ENCODE results near the gene ZNF613.

DNA sequence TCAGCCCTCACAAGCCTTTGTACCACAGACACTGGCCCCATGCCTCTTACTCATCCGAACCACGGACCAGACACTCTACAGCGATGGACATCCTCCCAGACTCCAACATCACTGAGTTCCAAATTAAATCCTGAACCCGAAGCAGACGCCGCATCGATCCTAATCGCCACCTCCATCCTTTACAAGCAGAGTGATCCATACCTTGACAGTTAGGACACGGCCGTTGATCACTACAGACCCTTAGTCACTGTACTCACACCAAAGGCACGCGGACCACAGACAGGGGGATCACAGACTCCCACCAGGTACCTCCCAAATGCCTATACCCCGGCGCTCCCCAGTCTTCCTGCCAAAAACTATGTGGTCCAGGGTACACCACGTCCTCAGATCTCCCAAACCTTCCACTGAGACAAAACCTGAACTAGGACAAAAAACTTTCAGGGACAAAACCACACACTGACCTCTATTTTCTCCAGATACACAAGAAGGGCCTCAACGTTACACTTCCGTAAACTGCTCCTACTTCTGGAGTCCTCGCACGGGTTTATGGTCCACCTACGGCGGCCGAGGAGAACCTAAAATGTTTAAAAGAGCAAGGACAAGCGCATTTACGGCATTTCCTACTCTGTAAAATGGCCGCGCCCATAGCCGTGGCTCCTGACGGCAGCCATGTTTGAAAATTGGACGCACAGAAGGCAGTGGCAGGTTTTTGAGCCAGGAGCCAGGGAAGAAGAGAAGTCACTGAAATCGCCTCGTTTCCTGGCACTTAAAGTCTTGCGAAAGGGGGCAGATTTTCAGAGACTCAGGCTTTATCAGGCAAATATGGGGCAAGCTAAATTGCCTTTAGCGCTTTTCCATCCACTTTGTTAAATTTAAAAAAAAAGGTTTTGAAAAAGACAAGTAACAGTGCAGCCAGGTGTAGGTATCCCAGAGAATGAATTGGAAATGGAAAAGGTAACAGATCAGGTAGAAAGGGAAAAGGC lies 59.3 kb downstream of the ZNF613 start, which contains the start of gene ZNF350:
- no peak for TF ChIP-seq EZH2phosphoT487 (IDR thresholded peaks at IDR 0.05; ENCODE audit: borderline replicate concordance, low read length)
- TF ChIP-seq, protein P1, sequence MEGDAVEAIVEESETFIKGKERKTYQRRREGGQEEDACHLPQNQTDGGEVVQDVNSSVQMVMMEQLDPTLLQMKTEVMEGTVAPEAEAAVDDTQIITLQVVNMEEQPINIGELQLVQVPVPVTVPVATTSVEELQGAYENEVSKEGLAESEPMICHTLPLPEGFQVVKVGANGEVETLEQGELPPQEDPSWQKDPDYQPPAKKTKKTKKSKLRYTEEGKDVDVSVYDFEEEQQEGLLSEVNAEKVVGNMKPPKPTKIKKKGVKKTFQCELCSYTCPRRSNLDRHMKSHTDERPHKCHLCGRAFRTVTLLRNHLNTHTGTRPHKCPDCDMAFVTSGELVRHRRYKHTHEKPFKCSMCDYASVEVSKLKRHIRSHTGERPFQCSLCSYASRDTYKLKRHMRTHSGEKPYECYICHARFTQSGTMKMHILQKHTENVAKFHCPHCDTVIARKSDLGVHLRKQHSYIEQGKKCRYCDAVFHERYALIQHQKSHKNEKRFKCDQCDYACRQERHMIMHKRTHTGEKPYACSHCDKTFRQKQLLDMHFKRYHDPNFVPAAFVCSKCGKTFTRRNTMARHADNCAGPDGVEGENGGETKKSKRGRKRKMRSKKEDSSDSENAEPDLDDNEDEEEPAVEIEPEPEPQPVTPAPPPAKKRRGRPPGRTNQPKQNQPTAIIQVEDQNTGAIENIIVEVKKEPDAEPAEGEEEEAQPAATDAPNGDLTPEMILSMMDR (IDR thresholded peaks at IDR 0.05; ENCODE audit: low read depth, low read length, poor library complexity, severe bottlenecking) = no peak

All from DOHH2 (cell line).